Progenitor cell of endocrine pancreas (in vitro differentiated cells): Measurements from ENCODE around the gene GPR25. TPM values are rescaled to one million over a fixed set of nuclear protein-coding genes. Genes with fewer than 3 reads are reported as not detected.

Source experiments
- DNase-seq: peaks from one replicate; pipeline ENCODE4 v3.0.0; 2021; ENCODE audit warnings: low spot score; ENCODE audit not compliant: unreplicated experiment
- H3K27ac Mint-ChIP-seq: 2 replicates; pipeline ENCODE4 v1.8.0; 2021; ENCODE audit warnings: mild to moderate bottlenecking, moderate library complexity, mixed read lengths
- H3K27me3 Mint-ChIP-seq: 2 replicates; pipeline ENCODE4 v1.8.0; 2021; ENCODE audit warnings: mixed read lengths
- H3K36me3 Mint-ChIP-seq: 2 replicates; pipeline ENCODE4 v1.8.0; 2022; ENCODE audit warnings: mixed read lengths; ENCODE audit not compliant: insufficient read depth
- H3K4me1 Mint-ChIP-seq: 2 replicates; pipeline ENCODE4 v1.8.0; 2021; ENCODE audit warnings: low read depth, mixed read lengths
- H3K4me3 Mint-ChIP-seq: 2 replicates; pipeline ENCODE4 v1.8.0; 2021; ENCODE audit warnings: low read depth, mild to moderate bottlenecking, moderate library complexity, mixed read lengths
- H3K9me3 Mint-ChIP-seq: 2 replicates; pipeline ENCODE4 v1.8.0; 2021; ENCODE audit warnings: low read depth, mixed read lengths
- total RNA-seq: library from RNA; stranded (reverse); gene quantifications from 2 replicates; pipeline ENCODE4 v1.2.1, GENCODE V29; 2021
- TF ChIP-seq, protein P1 (sequence below): fragments of 200-600 bp; sonication (generic); IDR thresholded peaks from one replicate; pipeline ENCODE4 v1.5.0; 2021; ENCODE audit warnings: antibody characterized with exemption, mild to moderate bottlenecking; ENCODE audit not compliant: unreplicated experiment

The GPR25 gene
- total RNA-seq, 1 donor from 2014 or later, result not detected

DNA sequence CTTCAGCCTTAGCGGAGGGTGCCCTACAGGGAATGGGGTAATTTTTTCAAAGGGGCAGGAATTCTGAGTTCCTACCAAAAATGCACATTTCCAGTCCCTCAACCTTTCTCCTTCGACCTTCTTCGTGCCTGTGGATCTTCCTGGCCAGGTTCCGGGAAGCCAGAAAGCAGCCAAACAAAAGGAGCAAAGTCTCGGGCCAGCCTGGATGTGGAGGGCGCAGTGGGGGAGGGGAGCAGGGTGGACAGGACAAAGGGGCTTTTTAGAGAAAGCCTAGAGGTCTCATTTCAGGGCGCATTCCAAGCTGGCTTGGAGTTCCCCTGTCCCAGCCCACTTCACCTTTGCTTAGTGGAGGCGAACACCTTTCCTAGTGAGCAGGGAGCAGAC lies 19.0 kb downstream of the GPR25 start:
- no peaks in the 10 kb centered on the region for H3K36me3 Mint-ChIP-seq
- no peaks in the 10 kb centered on the region for H3K9me3 Mint-ChIP-seq
- peaks cover 7% of the 10 kb centered on the region for H3K27me3 Mint-ChIP-seq
- peak overlapping the region; percentile 85 for H3K4me3 Mint-ChIP-seq
- peak overlapping the region; percentile 99 for H3K27ac Mint-ChIP-seq
- TF ChIP-seq, protein P1, sequence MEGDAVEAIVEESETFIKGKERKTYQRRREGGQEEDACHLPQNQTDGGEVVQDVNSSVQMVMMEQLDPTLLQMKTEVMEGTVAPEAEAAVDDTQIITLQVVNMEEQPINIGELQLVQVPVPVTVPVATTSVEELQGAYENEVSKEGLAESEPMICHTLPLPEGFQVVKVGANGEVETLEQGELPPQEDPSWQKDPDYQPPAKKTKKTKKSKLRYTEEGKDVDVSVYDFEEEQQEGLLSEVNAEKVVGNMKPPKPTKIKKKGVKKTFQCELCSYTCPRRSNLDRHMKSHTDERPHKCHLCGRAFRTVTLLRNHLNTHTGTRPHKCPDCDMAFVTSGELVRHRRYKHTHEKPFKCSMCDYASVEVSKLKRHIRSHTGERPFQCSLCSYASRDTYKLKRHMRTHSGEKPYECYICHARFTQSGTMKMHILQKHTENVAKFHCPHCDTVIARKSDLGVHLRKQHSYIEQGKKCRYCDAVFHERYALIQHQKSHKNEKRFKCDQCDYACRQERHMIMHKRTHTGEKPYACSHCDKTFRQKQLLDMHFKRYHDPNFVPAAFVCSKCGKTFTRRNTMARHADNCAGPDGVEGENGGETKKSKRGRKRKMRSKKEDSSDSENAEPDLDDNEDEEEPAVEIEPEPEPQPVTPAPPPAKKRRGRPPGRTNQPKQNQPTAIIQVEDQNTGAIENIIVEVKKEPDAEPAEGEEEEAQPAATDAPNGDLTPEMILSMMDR, result no peak
- peaks cover 52% of the 10 kb centered on the region for H3K4me1 Mint-ChIP-seq
- DNase-seq, result peak; percentile 74

DNA sequence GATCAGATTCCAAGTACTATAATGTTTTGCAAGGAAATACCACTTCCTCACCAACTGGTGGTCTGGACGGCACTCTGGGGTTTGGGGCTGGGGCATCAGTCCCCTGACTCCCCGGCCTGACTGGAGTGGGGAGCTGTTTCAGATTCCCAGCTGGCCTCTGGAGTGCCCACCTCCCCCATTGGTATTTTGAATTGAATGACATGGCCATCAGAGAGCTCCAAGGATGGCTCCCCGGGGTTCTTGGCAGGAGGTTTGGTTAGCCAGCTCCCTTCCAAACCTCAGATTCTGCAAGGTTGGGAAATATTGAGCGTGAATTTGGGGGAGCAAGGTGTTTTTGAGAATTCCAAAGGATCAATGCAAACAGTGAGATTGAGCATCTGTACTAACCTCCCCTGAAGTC lies 19.8 kb downstream of the GPR25 start:
- no peak for DNase-seq
- Mint-ChIP-seq H3K4me1 (peaks cover 58% of the 10 kb centered on the region), H3K27me3 (peaks cover 2% of the 10 kb centered on the region), H3K9me3 (no peaks in the 10 kb centered on the region), H3K4me3 (peak overlapping the region; percentile 85), H3K27ac (peak overlapping the region; percentile 99), H3K36me3 (no peaks in the 10 kb centered on the region)
- TF ChIP-seq, protein P1, result no peak

DNA sequence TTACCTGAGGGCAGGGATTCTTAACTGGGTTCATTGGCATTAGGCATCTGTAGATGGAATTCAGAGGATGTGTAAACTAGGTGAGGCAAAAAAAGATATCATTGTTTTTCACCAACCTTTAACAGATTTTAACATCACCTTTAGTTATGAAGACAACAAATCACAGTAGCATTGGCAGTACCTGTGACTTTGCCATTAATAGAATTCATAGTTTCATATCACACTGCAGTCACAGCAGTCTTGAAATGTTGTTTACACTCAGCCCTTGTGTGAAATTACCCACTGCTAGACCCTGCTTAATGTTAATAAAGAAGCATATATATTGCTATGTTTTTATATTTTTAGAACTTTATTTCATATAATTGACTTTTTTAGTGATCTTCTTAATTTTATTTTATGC lies 20.2 kb downstream of the GPR25 start:
- peaks cover 61% of the 10 kb centered on the region for H3K4me1 Mint-ChIP-seq
- no peaks in the 10 kb centered on the region for H3K9me3 Mint-ChIP-seq
- H3K27ac Mint-ChIP-seq, result peak overlapping the region; percentile 99
- H3K36me3 Mint-ChIP-seq, result peaks cover 2% of the 10 kb centered on the region
- DNase-seq, result no peak
- peak overlapping the region; percentile 85 for H3K4me3 Mint-ChIP-seq
- TF ChIP-seq, protein P1, result no peak
- no peaks in the 10 kb centered on the region for H3K27me3 Mint-ChIP-seq

DNA sequence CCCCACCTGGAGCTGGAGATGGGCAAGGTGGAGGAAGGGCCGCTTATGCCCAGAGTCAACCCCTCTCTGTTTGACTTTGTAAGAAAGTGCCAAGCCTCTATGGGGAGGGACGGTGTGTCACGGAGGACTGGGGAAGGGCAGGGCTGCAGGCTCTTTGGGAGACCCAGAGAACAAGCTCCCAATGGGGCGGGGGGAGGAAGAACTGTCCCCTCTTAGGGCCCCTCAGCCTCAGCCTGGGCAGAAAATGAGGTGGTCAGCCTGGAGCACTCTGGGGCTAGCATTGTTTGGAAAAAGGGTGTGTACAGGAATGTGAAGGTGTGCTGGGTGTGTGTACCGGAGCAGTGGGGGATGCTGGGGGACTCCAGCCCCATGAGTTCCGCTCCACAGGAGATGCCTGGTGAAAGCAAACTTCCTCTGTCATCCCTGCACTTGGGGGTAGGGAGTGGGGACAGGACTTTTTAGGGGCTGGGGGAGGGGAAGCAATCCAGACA lies 20.7 kb downstream of the GPR25 start:
- Mint-ChIP-seq H3K4me1 (peaks cover 64% of the 10 kb centered on the region), H3K27ac (peak overlapping the region; percentile 99), H3K27me3 (no peaks in the 10 kb centered on the region), H3K4me3 (peak overlapping the region; percentile 85), H3K9me3 (no peaks in the 10 kb centered on the region), H3K36me3 (peaks cover 3% of the 10 kb centered on the region)
- TF ChIP-seq, protein P1, result no peak
- DNase-seq, result peak; percentile 40

DNA sequence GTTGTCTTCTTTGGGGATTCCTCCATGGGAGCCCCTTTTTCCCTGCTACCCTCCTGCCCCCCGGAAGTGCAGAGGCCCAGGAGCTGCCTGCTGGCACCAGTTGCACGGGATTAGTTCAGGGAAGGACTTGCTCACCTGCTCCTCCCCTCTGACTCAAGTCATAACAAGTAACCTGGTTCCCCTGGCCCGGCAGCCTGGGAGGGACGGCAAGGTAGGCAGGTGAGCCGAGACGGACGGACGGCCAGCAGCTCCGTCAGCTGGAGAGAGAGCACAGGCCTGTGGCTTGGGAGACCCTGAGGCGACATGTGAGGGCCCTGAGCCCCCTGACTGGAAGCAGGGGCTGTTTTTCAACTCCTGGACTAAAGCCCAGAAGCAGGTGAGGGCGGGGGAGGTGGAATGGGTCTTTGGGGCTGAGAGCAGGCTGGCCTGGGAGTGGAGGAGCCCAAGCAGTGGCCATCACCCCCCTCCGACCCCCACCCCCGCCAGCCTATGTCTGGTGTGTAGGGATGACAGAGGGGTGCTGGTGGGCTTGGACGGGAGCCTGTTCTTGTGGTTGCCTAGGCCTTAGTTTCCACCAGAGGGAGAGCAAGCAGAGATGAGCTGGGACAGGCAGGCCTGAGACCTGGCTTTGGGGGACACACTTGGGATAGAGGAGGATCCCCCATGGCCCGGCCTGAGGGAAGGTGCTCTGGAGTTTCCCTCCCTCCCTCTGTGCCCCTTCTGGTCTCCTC lies 22.1 kb downstream of the GPR25 start, which contains the start of gene INAVA:
Gene INAVA (plus strand): TSS at position 189 of the 731 bp plus-strand sequence. CDS start 3,501 bp downstream, outside the sequence.
- Mint-ChIP-seq H3K36me3 (peaks cover 11% of the 10 kb centered on the region), H3K27me3 (no peaks in the 10 kb centered on the region), H3K27ac (peak within 1 kb of the TSS; percentile 99), H3K4me1 (peaks cover 59% of the 10 kb centered on the region), H3K4me3 (peak within 1 kb of the TSS; percentile 85), H3K9me3 (no peaks in the 10 kb centered on the region)
- TF ChIP-seq, protein P1, result no peak
- DNase-seq, result no peak
